ENCODE measurements around the gene MAGEF1. TPM values are rescaled to one million over a fixed set of nuclear protein-coding genes. Genes with fewer than 3 reads are reported as not detected.

The MAGEF1 gene
- total and polyA plus RNA-seq, 2 donors (not counting 3 experiments of a cell fraction or from before 2014, with no cell fraction given): 7.0 to 14.2 TPM

DNA sequence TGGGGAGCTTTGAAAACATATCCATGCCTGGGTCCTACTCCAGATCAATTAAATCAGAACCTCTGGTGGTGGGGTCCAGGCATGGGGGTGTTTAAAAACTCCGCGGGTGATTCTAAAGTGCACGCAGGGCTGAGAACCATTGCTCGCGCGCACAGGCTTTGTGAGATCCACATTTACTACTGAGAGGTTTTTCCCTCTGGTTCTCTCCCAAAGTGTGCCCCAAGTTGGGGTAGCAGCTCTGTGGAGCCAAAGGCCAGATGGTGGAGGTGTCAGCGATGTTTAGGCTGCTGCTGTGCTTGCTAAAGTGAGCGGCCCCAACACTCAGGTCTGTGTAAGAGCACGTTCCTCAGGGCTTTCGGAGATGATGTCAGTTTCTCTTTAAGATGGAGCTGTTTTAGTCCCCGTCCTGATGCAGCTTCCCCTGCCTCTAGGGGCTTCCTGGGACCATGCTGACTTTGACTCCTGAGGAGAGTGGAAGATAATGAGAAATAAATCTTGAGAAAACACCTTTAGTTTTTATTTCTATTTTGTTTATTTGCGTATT lies 13.4 kb upstream of the MAGEF1 start:
- Histone ChIP-seq H2AFZ (ENCODE audit: low read depth, low read length) (no peak overlapping the region), H4K20me1 (replicated peaks; ENCODE audit: control insufficient read depth, extremely low read depth, insufficient read depth, low read length) (no peaks in the 10 kb centered on the region), H3K4me3 (replicated peaks in 1 of 3; ENCODE audit: insufficient read depth in 1 of 3, low read depth in 1 of 3, low read length in 3 of 3) (no peak overlapping the region), H3K27ac (ENCODE audit: insufficient read depth, low read depth, low read length) (no peak overlapping the region), H3K4me1 (ENCODE audit: control insufficient read depth, extremely low read depth, insufficient read depth, low read length) (no peaks in the 10 kb centered on the region), H3K79me2 (ENCODE audit: control insufficient read depth, insufficient read depth, low read length) (no peaks in the 10 kb centered on the region), H3K9me3 (replicated peaks; ENCODE audit: control insufficient read depth, insufficient read depth, low read length) (no peaks in the 10 kb centered on the region), H3K36me3 (ENCODE audit: control insufficient read depth in 2 of 2, extremely low read depth in 1 of 2, insufficient read depth in 2 of 2, low read length in 2 of 2) (no peaks in the 10 kb centered on the region), H3K27me3 (ENCODE audit: control insufficient read depth in 2 of 2, insufficient read depth in 2 of 2, low read length in 2 of 2) (peaks cover under 1 to 7% of the 10 kb centered on the region in 2 experiments), H3K9me1 (replicated peaks; ENCODE audit: control insufficient read depth, extremely low read depth, insufficient read depth, low read length) (no peaks in the 10 kb centered on the region), H3K4me2 (ENCODE audit: insufficient read depth, low read length) (no peak overlapping the region), H3K9ac (replicated peaks; ENCODE audit: extremely low read depth, insufficient read depth, low read length) (no peak overlapping the region)
- POLR2A ChIA-PET: no interaction called here
- dilution Hi-C loops (cut with MboI; ENCODE audit: extremely low pct_ligation_motif_present, low sequenced_read_pairs): no loop called here
- FAIRE-seq (no peak), DNase-seq (ENCODE audit: low read depth, low spot score) (no peak)
- intact Hi-C loops (cut with micrococcal nuclease): no loop called here
- CTCF ChIA-PET: interaction anchor here (1.0 to 4.3 kb wide), 3 partner anchors 12 to 78 kb away, joined by 3 to 30 read pairs (median 3); no protein-coding TSS in a partner anchor
- TF ChIP-seq POLR2A (IDR thresholded peaks at IDR 0.05; ENCODE audit: low read depth, low read length): no peak
- no peak for TF ChIP-seq MYC (IDR thresholded peaks at IDR 0.05; ENCODE audit: low read depth, low read length)
- no peak for TF ChIP-seq GATA2 (IDR thresholded peaks at IDR 0.05; ENCODE audit: insufficient read depth, insufficient read length, low read depth, low read length)
- no TSS peak for BruUV-seq (replicated peaks)

DNA sequence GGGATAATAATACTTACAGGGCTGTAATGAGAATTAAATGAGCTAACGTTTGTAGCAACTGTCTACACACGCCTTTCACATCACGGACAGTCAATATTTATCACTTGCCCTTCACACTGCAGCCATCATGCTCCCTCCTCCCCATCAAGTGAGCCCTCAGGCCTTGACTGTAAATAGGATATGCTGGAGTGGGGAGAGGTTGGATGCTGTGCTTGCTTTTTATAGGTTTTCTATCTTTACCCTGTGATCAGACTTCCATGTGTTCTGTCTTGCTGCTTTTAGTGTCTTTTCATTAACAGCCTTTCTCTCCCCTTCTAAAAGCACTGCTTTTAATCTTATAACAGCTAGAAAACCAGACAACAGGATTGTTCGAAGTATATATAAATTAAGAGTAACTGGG lies 12.8 kb upstream of the MAGEF1 start:
- no peak for FAIRE-seq
- Histone ChIP-seq H3K4me3 (replicated peaks in 1 of 3; ENCODE audit: insufficient read depth in 1 of 3, low read depth in 1 of 3, low read length in 3 of 3) (no peak overlapping the region), H3K27me3 (ENCODE audit: control insufficient read depth in 2 of 2, insufficient read depth in 2 of 2, low read length in 2 of 2) (peaks cover 0 to 7% of the 10 kb centered on the region in 2 experiments), H2AFZ (ENCODE audit: low read depth, low read length) (no peak overlapping the region), H3K36me3 (ENCODE audit: control insufficient read depth in 2 of 2, extremely low read depth in 1 of 2, insufficient read depth in 2 of 2, low read length in 2 of 2) (no peaks in the 10 kb centered on the region), H3K79me2 (ENCODE audit: control insufficient read depth, insufficient read depth, low read length) (no peaks in the 10 kb centered on the region), H3K9me3 (replicated peaks; ENCODE audit: control insufficient read depth, insufficient read depth, low read length) (no peaks in the 10 kb centered on the region), H4K20me1 (replicated peaks; ENCODE audit: control insufficient read depth, extremely low read depth, insufficient read depth, low read length) (no peaks in the 10 kb centered on the region), H3K9ac (replicated peaks; ENCODE audit: extremely low read depth, insufficient read depth, low read length) (no peak overlapping the region), H3K27ac (ENCODE audit: insufficient read depth, low read depth, low read length) (no peak overlapping the region), H3K9me1 (replicated peaks; ENCODE audit: control insufficient read depth, extremely low read depth, insufficient read depth, low read length) (no peaks in the 10 kb centered on the region), H3K4me1 (ENCODE audit: control insufficient read depth, extremely low read depth, insufficient read depth, low read length) (no peaks in the 10 kb centered on the region), H3K4me2 (ENCODE audit: insufficient read depth, low read length) (no peak overlapping the region)
- ChIA-PET POLR2A (no interaction called here), CTCF (interaction anchor here (1.4 to 4.3 kb wide), 2 partner anchors 12 to 79 kb away, joined by 3 to 30 read pairs; no protein-coding TSS in a partner anchor)
- BruUV-seq (replicated peaks): no TSS peak
- intact Hi-C loops (cut with micrococcal nuclease): no loop called here
- dilution Hi-C loops (cut with MboI; ENCODE audit: extremely low pct_ligation_motif_present, low sequenced_read_pairs): no loop called here
- TF ChIP-seq GATA2 (IDR thresholded peaks at IDR 0.05; ENCODE audit: insufficient read depth, insufficient read length, low read depth, low read length) (no peak), JUN (IDR thresholded peaks at IDR 0.05; ENCODE audit: borderline replicate concordance, insufficient read depth, insufficient read length, low read depth) (no peak), POLR2AphosphoS5 (IDR thresholded peaks at IDR 0.05; ENCODE audit: insufficient read depth, low read depth, low read length) (no peak), FOS (IDR thresholded peaks at IDR 0.05; ENCODE audit: borderline replicate concordance, insufficient read depth, low read length) (no peak), POLR2A (IDR thresholded peaks at IDR 0.05; ENCODE audit: low read depth, low read length) (no peak), MYC (IDR thresholded peaks at IDR 0.05; ENCODE audit: low read depth, low read length) (no peak), EZH2 (IDR thresholded peaks at IDR 0.05; ENCODE audit: borderline replicate concordance, low read depth, low read length, severe bottlenecking) (no peak)
- TF ChIP-seq, protein P1, sequence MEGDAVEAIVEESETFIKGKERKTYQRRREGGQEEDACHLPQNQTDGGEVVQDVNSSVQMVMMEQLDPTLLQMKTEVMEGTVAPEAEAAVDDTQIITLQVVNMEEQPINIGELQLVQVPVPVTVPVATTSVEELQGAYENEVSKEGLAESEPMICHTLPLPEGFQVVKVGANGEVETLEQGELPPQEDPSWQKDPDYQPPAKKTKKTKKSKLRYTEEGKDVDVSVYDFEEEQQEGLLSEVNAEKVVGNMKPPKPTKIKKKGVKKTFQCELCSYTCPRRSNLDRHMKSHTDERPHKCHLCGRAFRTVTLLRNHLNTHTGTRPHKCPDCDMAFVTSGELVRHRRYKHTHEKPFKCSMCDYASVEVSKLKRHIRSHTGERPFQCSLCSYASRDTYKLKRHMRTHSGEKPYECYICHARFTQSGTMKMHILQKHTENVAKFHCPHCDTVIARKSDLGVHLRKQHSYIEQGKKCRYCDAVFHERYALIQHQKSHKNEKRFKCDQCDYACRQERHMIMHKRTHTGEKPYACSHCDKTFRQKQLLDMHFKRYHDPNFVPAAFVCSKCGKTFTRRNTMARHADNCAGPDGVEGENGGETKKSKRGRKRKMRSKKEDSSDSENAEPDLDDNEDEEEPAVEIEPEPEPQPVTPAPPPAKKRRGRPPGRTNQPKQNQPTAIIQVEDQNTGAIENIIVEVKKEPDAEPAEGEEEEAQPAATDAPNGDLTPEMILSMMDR (IDR thresholded peaks at IDR 0.05; ENCODE audit: extremely low read depth in 1 of 2, insufficient read depth in 1 of 2, low read depth in 1 of 2, low read length in 2 of 2): no peak
- TF ChIP-seq, protein P2, sequence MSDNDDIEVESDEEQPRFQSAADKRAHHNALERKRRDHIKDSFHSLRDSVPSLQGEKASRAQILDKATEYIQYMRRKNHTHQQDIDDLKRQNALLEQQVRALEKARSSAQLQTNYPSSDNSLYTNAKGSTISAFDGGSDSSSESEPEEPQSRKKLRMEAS (IDR thresholded peaks at IDR 0.05; ENCODE audit: insufficient read depth, insufficient read length): no peak
- no peak for DNase-seq (ENCODE audit: low read depth, low spot score)

Data from endothelial cell of umbilical vein (primary cell).